ENCODE results near the gene KDELR1. TPM values are rescaled to one million over a fixed set of nuclear protein-coding genes. Genes with fewer than 3 reads are reported as not detected.
A peak's percentile ranks its signal among the peaks of the same experiment; 100 is the strongest.

Gene KDELR1
- total and polyA plus RNA-seq, 9 of the 15 experiments (the other 6 are each of a cell fraction or from before 2014, with no cell fraction given), result 6.1 to 165 (median 58.5) TPM

GRCh38 chr19:48333467-48334384, 57.6 kb downstream of the KDELR1 start (continued):
- TF ChIP-seq ZNF449 (CRISPR knock-in tag; IDR thresholded peaks at IDR 0.05) (no peak), RBM14 (IDR thresholded peaks at IDR 0.05; ENCODE audit: borderline replicate concordance, insufficient read depth, low read depth, low read length) (no peak), NBN (IDR thresholded peaks at IDR 0.05; ENCODE audit: low read depth) (no peak), SUPT5H (IDR thresholded peaks at IDR 0.05) (peak; percentile 61), GMEB1 (CRISPR knock-in tag; IDR thresholded peaks at IDR 0.05) (peak; percentile 44; the same call in 1 of the 2 replicates), ZBTB11 (CRISPR knock-in tag; IDR thresholded peaks at IDR 0.05) (peak in 1 of 3 experiments; percentile 52; a peak in 1 of 6 replicates), DNMT1 (IDR thresholded peaks at IDR 0.05) (no peak), ZNF583 (CRISPR knock-in tag; IDR thresholded peaks at IDR 0.05) (0 out of 2 replicates have a peak, but pooled peaks have one; percentile 47), ARHGAP35 (IDR thresholded peaks at IDR 0.05; ENCODE audit: partially characterized antibody) (no peak), ZBTB33 (CRISPR knock-in tag; IDR thresholded peaks at IDR 0.05) (0 out of 2 replicates have a peak, but pooled peaks have one; percentile 52), TEAD2 (tag; IDR thresholded peaks at IDR 0.05) (no peak), PHF8 (IDR thresholded peaks at IDR 0.05; ENCODE audit: borderline replicate concordance, low read length) (peak; percentile 25; the same call in 1 of the 2 replicates), SAFB (IDR thresholded peaks at IDR 0.05; ENCODE audit: borderline replicate concordance, low read depth, low read length) (0 out of 2 replicates have a peak, but pooled peaks have one; percentile 34), CREB1 (IDR thresholded peaks at IDR 0.05) (peak; percentile 42; the same call in 1 of the 2 replicates), CREB1 (CRISPR knock-in tag; IDR thresholded peaks at IDR 0.05) (peak; percentile 67; the same call in 1 of the 2 replicates), JUND (IDR thresholded peaks at IDR 0.05; ENCODE audit: borderline replicate concordance, low read depth, low read length) (peak; percentile 67; the same call in 1 of the 2 replicates), JUND (tag; IDR thresholded peaks at IDR 0.05; ENCODE audit: borderline replicate concordance, low read depth, low read length) (no peak; the same call in 2 of the 3 replicates), HIVEP1 (CRISPR knock-in tag; IDR thresholded peaks at IDR 0.05) (no peak)

All from K562 (cell line).